Pancreas (tissue), 10 donors: ENCODE results near the gene SPAG16. TPM values are rescaled to one million over a fixed set of nuclear protein-coding genes. Genes with fewer than 3 reads are reported as not detected.
A peak's percentile ranks its signal among the peaks of the same experiment; 100 is the strongest.

Source experiments
- ATAC-seq, 4 donors: fragments of 200-7000 bp; cut with Tn5 transposase; one replicate each; pipeline versions ENCODE4 v1.8.0 to v1.9.1; 2020; ENCODE audit warnings: mild to moderate bottlenecking in 4 of 4, moderate library complexity in 4 of 4
- DNase-seq, 6 donors: peaks; one replicate each; pipeline ENCODE4 v3.0.0-alpha.2; 2020
- FAIRE-seq: peaks from 2 replicates; lab custom pipeline; 2012; peaks lifted over from hg19 to GRCh38; lab: Jason Lieb, UNC
- H3K27ac ChIP-seq, 4 donors: fragments of 200-600 bp; sonication (generic); 1 replicate in 3 of 4; 2 replicates in 1 of 4; pipeline versions ENCODE4 v1.5.0 to v1.8.0; 2020
- H3K27me3 ChIP-seq, 4 donors: fragments of 200-600 bp; one replicate each; pipeline ENCODE4 v1.8.0; 2021
- H3K36me3 ChIP-seq, 3 donors: fragments of 200-600 bp; sonication (generic) in 1 of 3; one replicate each; pipeline versions ENCODE4 v1.5.0 to v1.8.0; 2020 to 2021
- H3K4me1 ChIP-seq, 3 donors: fragments of 200-600 bp; one replicate each; pipeline ENCODE4 v1.8.0; 2021
- H3K4me3 ChIP-seq, 4 donors: fragments of 200-600 bp; sonication (generic) in 2 of 4; one replicate each; pipeline versions ENCODE4 v1.5.0 to v1.8.0; 2020 to 2021
- H3K9me3 ChIP-seq, 4 donors: fragments of 200-600 bp; one replicate each; pipeline ENCODE4 v1.8.0; 2021
- WGBS, 2 donors: extraction: QIAGEN DNeasy Blood & Tissue Kit; methylation state at CpG; one replicate each; pipeline ENCODE4 v1.1.7; 2013; 5-methylcytosine and 5-hydroxymethylcytosine counted together
- intact Hi-C, 3 donors: fragments of 100-400 bp; cut with DNase I; formaldehyde crosslinking; loops; one replicate each; pipeline versions ENCODE4 v1.11.1 to v1.14.2; 2022
- polyA plus RNA-seq, 2 donors: library from polyadenylated mRNA; stranded (reverse); fragments of 200-250 nt; gene quantifications; one replicate each; pipeline ENCODE4 v1.2.3, GENCODE V29; 2013
- total RNA-seq, 6 donors: library from RNA; stranded (reverse); fragmentation: NEBNext Ultra II Directional in 4 of 6; extraction: Animal tissue kit (Norgen Biotek cat#: 25700) in 4 of 6; gene quantifications; one replicate each; pipeline versions ENCODE4 v1.2.1 to v1.2.4, GENCODE V29; 2021 to 2023
- TF ChIP-seq, protein P1 (sequence below), 4 donors: fragments of 200-600 bp; sonication (generic) in 3 of 4; IDR thresholded peaks; one replicate each; pipeline versions ENCODE4 v1.5.0 to v1.8.0; 2021; ENCODE audit warnings: antibody characterized with exemption in 4 of 4
- donor health status: healthy with polysubstance abuse.
- donor health status: DM: no; HTN: no; CAD: no; lungs with moderate emphysema.
- donor health status: DM: no; HTN: no; CAD: no.
- donor health status: control.
- donor health status: control.
- donor health status: Bipolar disorder and iron deficiency.
- donor health status: DM: yes; HTN: yes; CAD: no.
- donor health status: DM: no; HTN: no; CAD: no.
- donor health status: DM: no; HTN: no; CAD: no.
- donor health status: DM: yes; HTN: yes; CAD: no.

Gene SPAG16
- total and polyA plus RNA-seq, 8 donors = 9.7 to 25.7 (median 11.7) TPM

DNA sequence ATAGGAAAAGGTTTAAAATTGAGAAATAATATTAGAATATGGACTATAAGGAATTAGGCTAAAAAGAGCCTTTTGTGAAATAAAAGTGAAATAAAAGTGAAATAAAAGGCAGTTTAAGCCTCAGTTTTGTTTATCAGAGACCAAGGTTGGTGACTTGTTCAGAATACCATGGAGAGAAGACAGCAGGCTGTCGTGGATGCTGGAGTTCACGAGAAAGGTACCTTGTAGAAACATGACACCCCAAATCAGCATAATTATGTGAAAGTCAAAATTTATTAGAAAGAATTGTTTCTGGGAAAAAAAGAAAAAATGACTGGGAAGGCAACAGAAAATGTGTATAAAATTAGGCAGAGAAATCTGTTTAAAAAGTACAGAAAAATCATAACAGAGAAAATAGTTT, 46.5 kb upstream of the SPAG16 start:
- no peaks in the 10 kb centered on the region for H3K9me3 ChIP-seq
- no peaks in the 10 kb centered on the region for H3K27me3 ChIP-seq
- peak overlapping the region in 1 of 4 donors; percentile 61 for H3K27ac ChIP-seq
- WGBS, 2 donors = 82 to 89% methylated on average over 2 of the region's 2 CpGs
- ATAC-seq (no peak), FAIRE-seq (no peak), DNase-seq (no peak)
- TF ChIP-seq, protein P1, sequence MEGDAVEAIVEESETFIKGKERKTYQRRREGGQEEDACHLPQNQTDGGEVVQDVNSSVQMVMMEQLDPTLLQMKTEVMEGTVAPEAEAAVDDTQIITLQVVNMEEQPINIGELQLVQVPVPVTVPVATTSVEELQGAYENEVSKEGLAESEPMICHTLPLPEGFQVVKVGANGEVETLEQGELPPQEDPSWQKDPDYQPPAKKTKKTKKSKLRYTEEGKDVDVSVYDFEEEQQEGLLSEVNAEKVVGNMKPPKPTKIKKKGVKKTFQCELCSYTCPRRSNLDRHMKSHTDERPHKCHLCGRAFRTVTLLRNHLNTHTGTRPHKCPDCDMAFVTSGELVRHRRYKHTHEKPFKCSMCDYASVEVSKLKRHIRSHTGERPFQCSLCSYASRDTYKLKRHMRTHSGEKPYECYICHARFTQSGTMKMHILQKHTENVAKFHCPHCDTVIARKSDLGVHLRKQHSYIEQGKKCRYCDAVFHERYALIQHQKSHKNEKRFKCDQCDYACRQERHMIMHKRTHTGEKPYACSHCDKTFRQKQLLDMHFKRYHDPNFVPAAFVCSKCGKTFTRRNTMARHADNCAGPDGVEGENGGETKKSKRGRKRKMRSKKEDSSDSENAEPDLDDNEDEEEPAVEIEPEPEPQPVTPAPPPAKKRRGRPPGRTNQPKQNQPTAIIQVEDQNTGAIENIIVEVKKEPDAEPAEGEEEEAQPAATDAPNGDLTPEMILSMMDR (IDR thresholded peaks at IDR 0.05) = no peak
- H3K4me1 ChIP-seq = peaks cover 0 to 11% (median 8%) of the 10 kb centered on the region in 3 donors
- intact Hi-C loops = no loop called here
- no peaks in the 10 kb centered on the region for H3K36me3 ChIP-seq
- no peak overlapping the region for H3K4me3 ChIP-seq

DNA sequence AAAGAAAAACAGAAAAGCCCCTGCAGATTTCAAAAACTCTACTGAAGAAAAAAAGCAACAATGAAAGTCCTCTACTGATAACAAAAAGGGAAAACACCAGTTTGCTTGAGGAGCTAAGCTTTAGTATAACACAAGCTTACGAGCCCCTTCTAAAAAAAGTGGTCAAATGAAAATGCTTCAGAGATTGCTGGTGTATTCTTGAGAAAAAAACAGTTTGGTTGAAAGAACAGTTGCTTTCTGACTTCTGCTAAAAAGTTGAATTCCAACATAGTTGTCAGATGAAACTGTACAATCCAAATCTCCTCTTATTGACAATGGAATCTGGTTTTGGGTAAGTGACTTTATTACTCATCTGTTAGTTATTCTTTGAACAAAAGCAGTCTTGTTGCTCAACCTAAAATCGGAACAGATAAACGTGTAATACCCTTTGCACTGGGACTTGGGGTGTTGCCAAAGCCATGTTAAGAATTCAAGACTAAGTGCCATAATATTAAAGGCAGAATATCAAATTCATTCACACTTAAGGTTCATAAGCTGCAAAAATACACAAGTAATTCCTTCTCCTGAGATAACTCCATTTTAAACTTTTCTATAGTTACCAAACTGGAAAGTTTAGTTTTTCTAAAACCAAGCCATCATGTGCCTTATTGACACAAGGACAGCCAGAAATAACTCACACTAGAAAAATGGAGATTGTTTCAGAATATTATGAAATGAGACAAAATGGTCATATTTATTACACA, 45.3 kb upstream of the SPAG16 start:
- Histone ChIP-seq H3K27me3 (no peaks in the 10 kb centered on the region), H3K27ac (peak overlapping the region in 2 of 4 donors; percentile 53 to 61), H3K4me1 (peaks cover 0 to 19% (median 8%) of the 10 kb centered on the region in 3 donors), H3K4me3 (no peak overlapping the region), H3K9me3 (no peaks in the 10 kb centered on the region), H3K36me3 (no peaks in the 10 kb centered on the region)
- peak in 3 of 6 donors; percentile 9 to 39 (median 20) for DNase-seq
- TF ChIP-seq, protein P1 (IDR thresholded peaks at IDR 0.05) = no peak
- intact Hi-C loops = no loop called here
- FAIRE-seq = peak; percentile 41
- peak; percentile 78 to 88 (median 86) for ATAC-seq
- WGBS, 2 donors = 14 to 16% methylated on average over 3 of the region's 3 CpGs

DNA sequence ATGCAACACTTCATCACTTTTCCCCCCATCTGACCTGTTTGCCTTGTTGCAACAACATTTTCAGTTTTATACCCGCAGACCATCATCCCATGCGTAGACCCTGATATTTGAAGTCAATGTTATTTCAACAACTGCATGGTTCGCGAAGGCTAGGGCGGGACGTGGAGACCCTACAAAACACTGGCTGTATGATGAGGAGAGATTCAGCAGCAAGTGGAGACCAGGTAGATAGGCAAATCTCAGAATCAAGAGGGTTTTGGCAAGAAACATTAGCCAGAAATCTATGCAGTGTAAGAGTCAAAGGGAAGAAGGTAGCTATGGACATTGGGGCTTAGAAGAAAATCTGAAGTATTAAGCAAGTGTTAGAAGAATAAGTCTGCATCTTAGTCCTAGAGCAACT, 42.4 kb upstream of the SPAG16 start:
- Histone ChIP-seq H3K9me3 (no peaks in the 10 kb centered on the region), H3K4me1 (peaks cover 0 to 19% (median 8%) of the 10 kb centered on the region in 3 donors), H3K27ac (no peak overlapping the region), H3K27me3 (no peaks in the 10 kb centered on the region), H3K4me3 (no peak overlapping the region), H3K36me3 (no peaks in the 10 kb centered on the region)
- DNase-seq = no peak
- intact Hi-C loops = no loop called here
- 93 to 95% methylated on average over 6 of the region's 6 CpGs for WGBS, 2 donors
- FAIRE-seq = no peak
- no peak for ATAC-seq
- TF ChIP-seq, protein P1 (IDR thresholded peaks at IDR 0.05) = no peak

DNA sequence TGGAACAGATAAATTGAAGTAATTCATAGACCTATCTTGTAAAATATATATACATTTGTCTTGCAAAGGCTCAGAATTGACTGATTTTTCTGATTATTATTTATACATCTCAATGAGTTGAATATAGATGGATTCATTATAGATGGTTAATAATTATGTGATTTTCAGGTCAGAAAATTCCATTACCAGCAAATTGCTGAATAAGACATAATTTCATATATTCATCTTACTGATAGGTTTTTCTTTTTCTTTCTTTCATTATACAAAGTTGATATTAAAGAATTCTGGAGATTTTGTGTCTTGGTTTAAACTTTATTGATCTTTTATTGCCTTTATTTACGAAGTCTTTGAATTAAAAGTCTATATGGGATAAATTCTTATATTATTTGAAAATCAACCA, 41.6 kb upstream of the SPAG16 start:
- WGBS, 2 donors = 92 to 98% methylated on average over 1 of the region's 1 CpG
- FAIRE-seq = peak; percentile 49
- Histone ChIP-seq H3K27me3 (no peaks in the 10 kb centered on the region), H3K9me3 (no peaks in the 10 kb centered on the region), H3K4me3 (no peak overlapping the region), H3K4me1 (peaks cover 0 to 19% (median 8%) of the 10 kb centered on the region in 3 donors), H3K27ac (no peak overlapping the region), H3K36me3 (no peaks in the 10 kb centered on the region)
- no peak for ATAC-seq
- TF ChIP-seq, protein P1 (IDR thresholded peaks at IDR 0.05) = no peak
- intact Hi-C loops = no loop called here
- no peak for DNase-seq
